H9 (cell line): Measurements from ENCODE around the gene CD226. TPM values are rescaled to one million over a fixed set of nuclear protein-coding genes. Genes with fewer than 3 reads are reported as not detected.
A peak's percentile ranks its signal among the peaks of the same experiment; 100 is the strongest.
"Not testable (repeated sequence)": the region's sequence is repeated elsewhere in the genome, so short reads cannot be mapped to it uniquely, and the experiment has no call there.

Source experiments
- DNase-seq: peaks from one replicate; pipeline ENCODE4 v3.0.0-alpha.2; 2017
- H2AFZ ChIP-seq: one replicate; pipeline ENCODE4 v1.6.1; 2013; ENCODE audit warnings: mild to moderate bottlenecking, low read length, control low read depth, moderate library complexity
- H2AK5ac ChIP-seq: 2 replicates; pipeline ENCODE4 v1.6.1; 2013; ENCODE audit warnings: low read length, control low read depth, mixed read lengths; ENCODE audit not compliant: insufficient read length
- H2BK120ac ChIP-seq: one replicate; pipeline ENCODE4 v1.6.1; 2013; ENCODE audit warnings: low read depth, mild to moderate bottlenecking, low read length, control low read depth, inconsistent platforms; ENCODE audit not compliant: poor library complexity, severe bottlenecking
- H2BK12ac ChIP-seq: 2 replicates; pipeline ENCODE4 v1.6.1; 2013; ENCODE audit warnings: low read length, control low read depth, mixed read lengths, low read depth; ENCODE audit not compliant: insufficient read length
- H2BK15ac ChIP-seq: 2 replicates; pipeline ENCODE4 v1.6.1; 2013; ENCODE audit warnings: low read depth, low read length, control low read depth
- H2BK20ac ChIP-seq: one replicate; pipeline ENCODE4 v1.6.1; 2013; ENCODE audit warnings: low read depth, mild to moderate bottlenecking, low read length, control low read depth, inconsistent platforms; ENCODE audit not compliant: poor library complexity, severe bottlenecking
- H2BK5ac ChIP-seq: 2 replicates; pipeline ENCODE4 v1.6.1; 2013; ENCODE audit warnings: low read length, control low read depth, mixed read lengths; ENCODE audit not compliant: insufficient read length
- H3K14ac ChIP-seq: 2 replicates; pipeline ENCODE4 v1.6.1; 2013; ENCODE audit warnings: low read length, control low read depth; ENCODE audit not compliant: insufficient read depth
- H3K18ac ChIP-seq: 2 replicates; pipeline ENCODE4 v1.6.1; 2013; ENCODE audit warnings: low read depth, mild to moderate bottlenecking, mixed read lengths, low read length, control low read depth; ENCODE audit not compliant: insufficient read length
- H3K23ac ChIP-seq: 2 replicates; pipeline ENCODE4 v1.6.1; 2013; ENCODE audit warnings: low read length, control low read depth, mixed read lengths, low read depth; ENCODE audit not compliant: insufficient read length
- H3K23me2 ChIP-seq: 2 replicates; pipeline ENCODE4 v1.6.1; 2013; ENCODE audit warnings: low read depth, mild to moderate bottlenecking, mixed read lengths, low read length, control low read depth; ENCODE audit not compliant: insufficient read length, poor library complexity, severe bottlenecking
- H3K27ac ChIP-seq: 2 replicates; pipeline ENCODE4 v1.5.1; 2013; ENCODE audit warnings: low read length, control low read depth, mixed read lengths, low read depth; ENCODE audit not compliant: insufficient read length
- H3K27me3 ChIP-seq: 2 replicates; pipeline ENCODE4 v1.6.1; 2013; ENCODE audit warnings: low read length, control low read depth, inconsistent platforms; ENCODE audit not compliant: insufficient read depth
- H3K4ac ChIP-seq: 2 replicates; pipeline ENCODE4 v1.6.1; 2013; ENCODE audit warnings: low read depth, mild to moderate bottlenecking, control low read depth, inconsistent platforms, low read length, moderate library complexity
- H3K4me1 ChIP-seq: 2 replicates; pipeline ENCODE4 v1.6.1; 2013; ENCODE audit warnings: low read length, control low read depth, inconsistent platforms; ENCODE audit not compliant: insufficient read depth
- H3K4me2 ChIP-seq: 2 replicates; pipeline ENCODE4 v1.6.1; 2013; ENCODE audit warnings: low read length, control low read depth, mixed read lengths; ENCODE audit not compliant: insufficient read length, insufficient read depth
- H3K56ac ChIP-seq: 2 replicates; pipeline ENCODE4 v1.6.1; 2013; ENCODE audit warnings: low read depth, mild to moderate bottlenecking, mixed read lengths, low read length, control low read depth; ENCODE audit not compliant: insufficient read length
- H3K79me1 ChIP-seq: 2 replicates; pipeline ENCODE4 v1.6.1; 2013; ENCODE audit warnings: low read depth, mild to moderate bottlenecking, moderate library complexity, low read length, control low read depth, inconsistent platforms; ENCODE audit not compliant: insufficient read depth, poor library complexity, severe bottlenecking
- H3K79me2 ChIP-seq: 2 replicates; pipeline ENCODE4 v1.6.1; 2013; ENCODE audit warnings: low read length, control low read depth, inconsistent platforms; ENCODE audit not compliant: insufficient read depth
- H3K9ac ChIP-seq: 2 replicates; pipeline ENCODE4 v1.6.1; 2013; ENCODE audit warnings: low read length, control low read depth, mixed read lengths; ENCODE audit not compliant: insufficient read length; ENCODE audit errors: extremely low read depth
- H3K9me3 ChIP-seq: one replicate; pipeline ENCODE4 v1.6.1; 2013; ENCODE audit warnings: low read depth, low read length, inconsistent platforms; ENCODE audit not compliant: control insufficient read depth
- H3T11ph ChIP-seq: one replicate; pipeline ENCODE4 v1.6.1; 2013; ENCODE audit warnings: mild to moderate bottlenecking, low read length, control low read depth, inconsistent platforms
- H4K20me1 ChIP-seq: one replicate; pipeline ENCODE4 v1.6.1; 2013; ENCODE audit not compliant: control insufficient read depth, insufficient read length, insufficient read depth
- H4K5ac ChIP-seq: 2 replicates; pipeline ENCODE4 v1.6.1; 2013; ENCODE audit warnings: low read depth, mild to moderate bottlenecking, mixed read lengths, low read length, control low read depth; ENCODE audit not compliant: insufficient read length
- H4K8ac ChIP-seq: replicated peaks from 2 replicates; pipeline ENCODE4 v1.6.1; 2013; ENCODE audit warnings: low read length, control low read depth, mixed read lengths, low read depth; ENCODE audit not compliant: insufficient read length
- H4K91ac ChIP-seq: 2 replicates; pipeline ENCODE4 v1.6.1; 2013; ENCODE audit warnings: low read depth, mild to moderate bottlenecking, moderate library complexity, mixed read lengths, low read length, control low read depth; ENCODE audit not compliant: insufficient read length
- H3K27ac Mint-ChIP-seq, 3 experiments: 2 replicates in 2 of 3; 3 replicates in 1 of 3; pipeline ENCODE4 v1.8.0; 2020 to 2021; ENCODE audit warnings: mixed read lengths in 3 of 3, mild to moderate bottlenecking in 1 of 3, moderate library complexity in 1 of 3
- H3K27me3 Mint-ChIP-seq: 2 replicates; pipeline ENCODE4 v1.8.0; 2021; ENCODE audit warnings: low read depth, mild to moderate bottlenecking, moderate library complexity, mixed read lengths
- H3K36me3 Mint-ChIP-seq, 3 experiments: 2 replicates in 2 of 3; 3 replicates in 1 of 3; pipeline ENCODE4 v1.8.0; 2020 to 2021; ENCODE audit warnings: low read depth in 3 of 3, mixed read lengths in 3 of 3; ENCODE audit not compliant: insufficient read depth in 1 of 3
- H3K4me1 Mint-ChIP-seq, 2 experiments: 2 replicates each; pipeline ENCODE4 v1.8.0; 2020; ENCODE audit warnings: mixed read lengths in 2 of 2
- H3K4me3 Mint-ChIP-seq, 2 experiments: 2 replicates in 1 of 2; 3 replicates in 1 of 2; pipeline ENCODE4 v1.8.0; 2020 to 2021; ENCODE audit warnings: mild to moderate bottlenecking in 2 of 2, mixed read lengths in 2 of 2, moderate library complexity in 1 of 2
- H3K9me3 Mint-ChIP-seq, 2 experiments: 2 replicates in 1 of 2; 3 replicates in 1 of 2; pipeline ENCODE4 v1.8.0; 2020; ENCODE audit warnings: mild to moderate bottlenecking in 2 of 2, mixed read lengths in 2 of 2, moderate library complexity in 1 of 2
- WGBS: extraction: QIAGEN DNeasy Blood & Tissue Kit; methylation state at CpG from one replicate; pipeline ENCODE4 v1.1.7; 2013; ENCODE audit warnings: missing lambda C conversion rate, low lambda C conversion rate, mixed read lengths; ENCODE audit not compliant: insufficient read length; ENCODE audit errors: extremely low coverage; 5-methylcytosine and 5-hydroxymethylcytosine counted together
- total RNA-seq: library from RNA; stranded (reverse); gene quantifications from 2 replicates; pipeline ENCODE4 v1.2.1, GENCODE V29; 2021
- TF ChIP-seq, protein P1 (sequence below): fragments of 200-600 bp; sonication (generic); conservative IDR thresholded peaks from 3 replicates; pipeline ENCODE4 v1.8.0; 2021; ENCODE audit warnings: antibody characterized with exemption, mild to moderate bottlenecking

Gene CD226
- total RNA-seq, 1 experiment from 2014 or later, result not detected

- H3K79me2 ChIP-seq, result no peaks in the 10 kb centered on the region
- DNase-seq, result no peak
- Mint-ChIP-seq H3K27ac (no peak overlapping the region), H3K27me3 (no peaks in the 10 kb centered on the region; the same call in 1 of the 2 replicates), H3K9me3 (peaks cover 5 to 13% of the 10 kb centered on the region in 2 experiments; a peak in 4 of 5 replicates), H3K36me3 (peaks cover 2 to 16% (median 6%) of the 10 kb centered on the region in 3 experiments; a peak in 5 of 7 replicates), H3K4me3 (no peak overlapping the region), H3K4me1 (peaks cover 14 to 19% of the 10 kb centered on the region in 2 experiments)
- H2AFZ ChIP-seq, result no peak overlapping the region
- no peak overlapping the region for H3K9ac ChIP-seq
- no peak overlapping the region for H3K4ac ChIP-seq
- H4K20me1 ChIP-seq, result no peaks in the 10 kb centered on the region
- no peak overlapping the region for H3K27ac ChIP-seq
- no peak overlapping the region for H2BK15ac ChIP-seq
- H3K79me1 ChIP-seq, result no peaks in the 10 kb centered on the region
- no peak overlapping the region for H4K5ac ChIP-seq
- no peak overlapping the region for H3K23ac ChIP-seq
- no peak overlapping the region for H3K56ac ChIP-seq
- H3K9me3 ChIP-seq, result no peaks in the 10 kb centered on the region
- no CpG with 5 or more reads among the region's 1 CpG for WGBS
- H3K14ac ChIP-seq, result no peak overlapping the region
- no peaks in the 10 kb centered on the region; the same call in 1 of the 2 replicates for H3K4me1 ChIP-seq
- no peak overlapping the region for H4K8ac ChIP-seq
- H2BK120ac ChIP-seq, result no peak overlapping the region
- no peak overlapping the region for H2BK5ac ChIP-seq
- no peak overlapping the region for H3T11ph ChIP-seq
- H3K23me2 ChIP-seq, result no peaks in the 10 kb centered on the region
- no peak overlapping the region for H4K91ac ChIP-seq
- H2BK12ac ChIP-seq, result no peak overlapping the region
- H2BK20ac ChIP-seq, result peak overlapping the region; percentile 3
- TF ChIP-seq, protein P1, sequence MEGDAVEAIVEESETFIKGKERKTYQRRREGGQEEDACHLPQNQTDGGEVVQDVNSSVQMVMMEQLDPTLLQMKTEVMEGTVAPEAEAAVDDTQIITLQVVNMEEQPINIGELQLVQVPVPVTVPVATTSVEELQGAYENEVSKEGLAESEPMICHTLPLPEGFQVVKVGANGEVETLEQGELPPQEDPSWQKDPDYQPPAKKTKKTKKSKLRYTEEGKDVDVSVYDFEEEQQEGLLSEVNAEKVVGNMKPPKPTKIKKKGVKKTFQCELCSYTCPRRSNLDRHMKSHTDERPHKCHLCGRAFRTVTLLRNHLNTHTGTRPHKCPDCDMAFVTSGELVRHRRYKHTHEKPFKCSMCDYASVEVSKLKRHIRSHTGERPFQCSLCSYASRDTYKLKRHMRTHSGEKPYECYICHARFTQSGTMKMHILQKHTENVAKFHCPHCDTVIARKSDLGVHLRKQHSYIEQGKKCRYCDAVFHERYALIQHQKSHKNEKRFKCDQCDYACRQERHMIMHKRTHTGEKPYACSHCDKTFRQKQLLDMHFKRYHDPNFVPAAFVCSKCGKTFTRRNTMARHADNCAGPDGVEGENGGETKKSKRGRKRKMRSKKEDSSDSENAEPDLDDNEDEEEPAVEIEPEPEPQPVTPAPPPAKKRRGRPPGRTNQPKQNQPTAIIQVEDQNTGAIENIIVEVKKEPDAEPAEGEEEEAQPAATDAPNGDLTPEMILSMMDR, result no peak
- no peak overlapping the region for H3K4me2 ChIP-seq
- H3K27me3 ChIP-seq, result no peaks in the 10 kb centered on the region
- no peak overlapping the region for H3K18ac ChIP-seq
- H2AK5ac ChIP-seq, result no peak overlapping the region
Observed at GRCh38 chr18:69941183-69941582, 6.5 kb downstream of the CD226 start.

GRCh38 chr18:69939812-69940211 lies 7.9 kb downstream of the CD226 start:
- Mint-ChIP-seq H3K4me1 (peaks cover 15 to 20% of the 10 kb centered on the region in 2 experiments), H3K9me3 (peaks cover 5 to 13% of the 10 kb centered on the region in 2 experiments; a peak in 4 of 5 replicates), H3K36me3 (peaks cover 2 to 16% (median 6%) of the 10 kb centered on the region in 3 experiments; a peak in 5 of 7 replicates)
- WGBS, result no CpG with 5 or more reads among the region's 4 CpGs
- H2AFZ ChIP-seq, H3K4ac ChIP-seq, H3K4me2 ChIP-seq, H3K4me1 ChIP-seq, H3K27ac ChIP-seq, H2BK20ac ChIP-seq, H3K23ac ChIP-seq, H3K14ac ChIP-seq, H3K18ac ChIP-seq, H3K27ac Mint-ChIP-seq, H4K8ac ChIP-seq, H3K9ac ChIP-seq, H3K56ac ChIP-seq, DNase-seq, H3K79me2 ChIP-seq, H3K27me3 Mint-ChIP-seq, H2BK15ac ChIP-seq, H4K20me1 ChIP-seq, H3K27me3 ChIP-seq, H3K23me2 ChIP-seq, H4K91ac ChIP-seq, H2BK5ac ChIP-seq, H2AK5ac ChIP-seq, H3K79me1 ChIP-seq, H4K5ac ChIP-seq, H3T11ph ChIP-seq, H3K9me3 ChIP-seq, H2BK12ac ChIP-seq, H2BK120ac ChIP-seq, H3K4me3 Mint-ChIP-seq: not testable (repeated sequence)
